Measurements from ENCODE around the gene SKAP2. TPM values are rescaled to one million over a fixed set of nuclear protein-coding genes. Genes with fewer than 3 reads are reported as not detected.

The SKAP2 gene
- total and polyA plus RNA-seq, 2 of the 13 experiments (the other 11 are each of a cell fraction or from before 2014, with no cell fraction given): 3.6 to 12.9 TPM

DNA sequence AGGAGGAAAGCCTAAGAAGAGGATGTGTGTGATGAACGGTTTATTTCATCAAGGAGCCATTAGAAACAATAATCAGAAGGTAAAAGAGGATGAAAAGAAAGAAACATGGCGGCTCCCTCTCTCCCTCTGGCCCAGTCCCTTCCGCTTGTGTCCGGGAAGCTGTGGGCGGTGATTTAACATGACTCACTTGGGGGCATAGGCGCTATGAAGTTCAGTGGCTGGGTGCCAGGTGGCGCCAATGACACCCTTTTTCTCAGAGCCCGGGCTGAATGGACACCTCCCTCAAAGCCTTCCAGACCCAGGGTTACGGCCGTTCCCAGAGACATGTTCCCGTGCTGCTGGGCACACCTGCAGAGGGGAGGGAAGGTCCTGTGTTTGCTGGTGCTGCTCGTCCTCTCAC lies 244.0 kb downstream of the SKAP2 start:
- Histone ChIP-seq H3K9ac (ENCODE audit: insufficient read depth, low read depth, low read length) (no peak overlapping the region), H3K27me3 (ENCODE audit: control insufficient read depth in 1 of 2, insufficient read depth in 2 of 2, low read length in 2 of 2) (peaks cover 2 to 30% of the 10 kb centered on the region in 2 experiments; a peak in 4 of 5 replicates), H2AFZ (ENCODE audit: low read length) (peak overlapping the region; percentile 70), H3K36me3 (replicated peaks in 1 of 2; ENCODE audit: control insufficient read depth in 1 of 2, insufficient read depth in 2 of 2, low read length in 2 of 2) (no peaks in the 10 kb centered on the region), H3K4me1 (ENCODE audit: insufficient read depth, low read length) (peaks cover 14% of the 10 kb centered on the region; the same call in 1 of the 2 replicates), H3K4me3 (replicated peaks in 1 of 3; ENCODE audit: insufficient read depth in 1 of 3, low read depth in 2 of 3, low read length in 3 of 3) (no peak overlapping the region), H4K20me1 (ENCODE audit: insufficient read depth, low read length) (no peaks in the 10 kb centered on the region), H3K27ac (ENCODE audit: extremely low read length, insufficient read depth, low read length) (no peak overlapping the region), H3K4me2 (ENCODE audit: low read depth, low read length) (peak overlapping the region; percentile 44; the same call in 1 of the 2 replicates), H3K9me3 (ENCODE audit: low read length) (no peaks in the 10 kb centered on the region), H3K79me2 (ENCODE audit: insufficient read depth, low read length) (no peaks in the 10 kb centered on the region)
- ChIA-PET CTCF (ENCODE audit: low intra/inter-chr PET ratio, low total read pairs) (no interaction called here), POLR2A (no interaction called here)
- TF ChIP-seq ARNT2 (CRISPR knock-in tag; IDR thresholded peaks at IDR 0.05; ENCODE audit: low read depth): no peak
- TF ChIP-seq EHMT2 (IDR thresholded peaks at IDR 0.05; ENCODE audit: borderline replicate concordance, low read depth, low read length): peak; percentile 46; the same call in 1 of the 2 replicates
- peak; percentile 49 for TF ChIP-seq CTCF (CRISPR knock-in tag; IDR thresholded peaks at IDR 0.05)
- TF ChIP-seq CREBL2 (CRISPR knock-in tag; IDR thresholded peaks at IDR 0.05; ENCODE audit: borderline replicate concordance): no peak
- peak; percentile 55 for TF ChIP-seq YY1 (IDR thresholded peaks at IDR 0.05; ENCODE audit: insufficient read depth, insufficient replicate concordance, low read depth, low read length)
- no peak for TF ChIP-seq NCOA2 (CRISPR knock-in tag; IDR thresholded peaks at IDR 0.05)
- TF ChIP-seq, protein P1, sequence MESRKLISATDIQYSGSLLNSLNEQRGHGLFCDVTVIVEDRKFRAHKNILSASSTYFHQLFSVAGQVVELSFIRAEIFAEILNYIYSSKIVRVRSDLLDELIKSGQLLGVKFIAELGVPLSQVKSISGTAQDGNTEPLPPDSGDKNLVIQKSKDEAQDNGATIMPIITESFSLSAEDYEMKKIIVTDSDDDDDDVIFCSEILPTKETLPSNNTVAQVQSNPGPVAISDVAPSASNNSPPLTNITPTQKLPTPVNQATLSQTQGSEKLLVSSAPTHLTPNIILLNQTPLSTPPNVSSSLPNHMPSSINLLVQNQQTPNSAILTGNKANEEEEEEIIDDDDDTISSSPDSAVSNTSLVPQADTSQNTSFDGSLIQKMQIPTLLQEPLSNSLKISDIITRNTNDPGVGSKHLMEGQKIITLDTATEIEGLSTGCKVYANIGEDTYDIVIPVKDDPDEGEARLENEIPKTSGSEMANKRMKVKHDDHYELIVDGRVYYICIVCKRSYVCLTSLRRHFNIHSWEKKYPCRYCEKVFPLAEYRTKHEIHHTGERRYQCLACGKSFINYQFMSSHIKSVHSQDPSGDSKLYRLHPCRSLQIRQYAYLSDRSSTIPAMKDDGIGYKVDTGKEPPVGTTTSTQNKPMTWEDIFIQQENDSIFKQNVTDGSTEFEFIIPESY (CRISPR knock-in tag; IDR thresholded peaks at IDR 0.05): 0 out of 2 replicates have a peak, but pooled peaks have one; percentile 48
- TF ChIP-seq GABPA (IDR thresholded peaks at IDR 0.05; ENCODE audit: low read depth, low read length): no peak
- peak; percentile 71 for TF ChIP-seq GABPA (CRISPR knock-in tag; IDR thresholded peaks at IDR 0.05; ENCODE audit: low read depth)
- TF ChIP-seq FOSL2 (CRISPR knock-in tag; IDR thresholded peaks at IDR 0.05): peak; percentile 80
- TF ChIP-seq GABPB1 (CRISPR knock-in tag; IDR thresholded peaks at IDR 0.05): peak; percentile 43; the same call in 1 of the 2 replicates
- 0 out of 2 replicates have a peak, but pooled peaks have one; percentile 22 for TF ChIP-seq POGZ (CRISPR knock-in tag; IDR thresholded peaks at IDR 0.05)
- TF ChIP-seq ZNF713 (CRISPR knock-in tag; IDR thresholded peaks at IDR 0.05): no peak
- TF ChIP-seq REPIN1 (CRISPR knock-in tag; IDR thresholded peaks at IDR 0.05; ENCODE audit: borderline replicate concordance, low read depth): no peak
- TF ChIP-seq IKZF4 (CRISPR knock-in tag; IDR thresholded peaks at IDR 0.05; ENCODE audit: borderline replicate concordance, low read depth, not compliant biosample characterization): no peak
- peak; percentile 75; the same call in 1 of the 2 replicates for TF ChIP-seq ZNF644 (CRISPR knock-in tag; IDR thresholded peaks at IDR 0.05; ENCODE audit: low read depth)
- intact Hi-C loops (cut with micrococcal nuclease; ENCODE audit: unreplicated experiment) (no loop called here), in situ Hi-C loops (cut with HindIII; ENCODE audit: extremely low pct_ligation_motif_present, low pct_unique_long_range_greater_than_20kb) (no loop called here)
- ATAC-seq (peak; percentile 87), DNase-seq (ENCODE audit: low spot score) (peak; percentile 46), FAIRE-seq (no peak)
- no TSS peak for BruUV-seq (replicated peaks)
- 29% methylated on average over 8 of the region's 12 CpGs for WGBS (ENCODE audit: low lambda C conversion rate)
